Stimulated activated CD4-positive, alpha-beta T cell treated with anti-CD3 and anti-CD28 coated beads, Interleukin-15, amount 100 ng/mL, for 1 hour (primary cell): ENCODE results near the gene GPRC5A.

Experiments used
- DNase-seq, 2 donors: peaks; one replicate each; pipeline ENCODE4 v3.0.0-alpha.2; 2020; ENCODE audit warnings: low read depth in 1 of 2, low spot score in 1 of 2

Gene GPRC5A

GRCh38 chr12:12909228-12909994 is 18.0 kb downstream of the GPRC5A start:
- no peak for DNase-seq

DNA sequence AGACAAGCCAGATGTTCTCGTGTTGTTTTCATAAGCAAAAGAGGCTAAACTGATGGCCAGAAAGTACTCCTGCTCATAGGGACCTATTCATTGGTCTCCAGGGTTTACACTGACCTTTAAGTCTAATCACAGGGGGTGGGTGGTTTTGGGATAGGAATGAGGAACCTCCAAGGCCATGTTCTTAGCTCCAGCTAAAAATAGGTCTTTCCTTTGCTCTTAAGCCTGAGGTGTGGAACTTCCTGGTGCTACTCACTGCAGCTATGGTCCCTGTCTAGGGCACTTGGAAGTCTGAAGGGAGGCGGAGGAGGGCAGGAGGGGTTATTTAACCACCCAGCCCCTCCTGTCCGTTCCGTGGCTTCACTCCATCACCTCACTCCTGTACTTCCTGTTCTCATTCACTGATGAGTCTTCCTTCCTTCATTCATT is 18.6 kb downstream of the GPRC5A start:
- DNase-seq, result no peak

DNA sequence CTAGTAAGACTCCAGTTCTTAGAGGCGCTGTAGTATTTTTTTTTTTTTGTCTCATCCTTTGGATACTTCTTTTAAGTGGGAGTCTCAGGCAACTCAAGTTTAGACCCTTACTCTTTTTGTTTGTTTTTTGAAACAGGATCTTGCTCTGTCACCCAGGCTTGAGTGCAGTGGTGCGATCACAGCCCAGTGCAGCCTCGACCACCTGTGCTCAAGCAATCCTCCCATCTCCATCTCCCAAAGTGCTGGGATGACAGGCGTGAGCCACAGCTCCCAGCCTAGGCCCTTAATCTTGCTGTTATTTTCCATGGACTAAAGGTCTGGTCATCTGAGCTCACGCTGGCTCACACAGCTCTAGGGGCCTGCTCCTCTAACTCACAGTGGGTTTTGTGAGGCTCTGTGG is 21.3 kb downstream of the GPRC5A start:
- no peak for DNase-seq

DNA sequence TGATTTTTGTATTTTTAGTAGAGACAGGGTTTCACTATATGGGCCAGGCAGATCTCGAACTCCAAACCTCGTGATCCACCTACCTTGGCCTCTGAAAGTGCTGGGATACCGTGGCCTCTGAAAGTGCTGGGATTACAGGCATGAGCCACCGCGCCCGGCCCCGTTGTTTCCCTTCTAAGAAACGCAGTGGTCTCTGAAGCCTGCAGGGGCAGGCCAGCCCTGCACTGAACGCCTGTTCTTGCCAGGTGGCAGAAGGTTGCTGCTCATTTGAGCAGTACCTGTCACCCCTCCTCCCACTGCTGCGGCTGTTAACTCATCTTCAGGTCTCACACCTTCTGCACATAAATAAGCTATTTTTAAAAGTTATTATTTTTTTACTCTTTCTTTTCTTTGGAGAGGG is 24.3 kb downstream of the GPRC5A start:
- no peak for DNase-seq

DNA sequence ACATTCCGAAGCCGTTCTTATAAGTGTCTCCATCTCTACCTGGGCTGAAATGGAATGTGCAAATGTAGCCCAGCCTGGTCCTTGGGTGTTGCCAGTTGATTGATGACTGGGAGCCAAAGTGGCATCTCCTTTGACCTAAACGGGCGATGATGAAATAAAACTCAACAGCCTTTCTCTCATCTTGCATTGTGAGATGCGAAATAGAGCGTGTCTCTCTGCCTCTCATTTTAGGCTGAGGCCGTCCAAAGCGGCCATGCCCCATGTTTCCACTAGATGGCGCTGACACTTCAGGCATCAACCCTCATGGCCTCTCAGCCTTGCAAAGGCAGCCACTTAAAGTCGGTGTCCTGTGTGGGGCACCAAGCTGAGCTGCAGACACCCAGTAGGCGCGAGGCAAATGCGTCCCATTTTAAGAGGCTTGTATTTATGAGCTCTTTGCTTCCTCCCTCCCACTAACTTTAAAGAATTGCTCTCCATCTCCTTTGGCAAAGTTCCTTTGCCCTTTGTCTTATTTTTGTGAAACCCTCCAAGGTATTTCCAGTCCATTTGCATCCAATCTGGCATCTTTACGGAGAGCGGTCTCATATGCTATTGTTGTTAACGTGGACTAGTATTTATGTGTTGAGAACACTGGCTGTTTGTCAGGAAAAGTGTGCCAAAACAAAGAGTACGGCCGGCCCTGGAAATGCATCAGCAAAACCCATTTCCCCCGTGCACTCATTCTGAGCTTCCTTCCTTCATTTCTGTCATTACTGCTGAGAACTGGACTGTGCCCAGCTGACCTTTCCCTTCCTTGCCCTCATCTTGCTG is 25.0 kb downstream of the GPRC5A start:
- DNase-seq, result peak; percentile 68 to 71

- DNase-seq, result no peak
Observed at GRCh38 chr12:12917517-12917916, 26.2 kb downstream of the GPRC5A start.

DNA sequence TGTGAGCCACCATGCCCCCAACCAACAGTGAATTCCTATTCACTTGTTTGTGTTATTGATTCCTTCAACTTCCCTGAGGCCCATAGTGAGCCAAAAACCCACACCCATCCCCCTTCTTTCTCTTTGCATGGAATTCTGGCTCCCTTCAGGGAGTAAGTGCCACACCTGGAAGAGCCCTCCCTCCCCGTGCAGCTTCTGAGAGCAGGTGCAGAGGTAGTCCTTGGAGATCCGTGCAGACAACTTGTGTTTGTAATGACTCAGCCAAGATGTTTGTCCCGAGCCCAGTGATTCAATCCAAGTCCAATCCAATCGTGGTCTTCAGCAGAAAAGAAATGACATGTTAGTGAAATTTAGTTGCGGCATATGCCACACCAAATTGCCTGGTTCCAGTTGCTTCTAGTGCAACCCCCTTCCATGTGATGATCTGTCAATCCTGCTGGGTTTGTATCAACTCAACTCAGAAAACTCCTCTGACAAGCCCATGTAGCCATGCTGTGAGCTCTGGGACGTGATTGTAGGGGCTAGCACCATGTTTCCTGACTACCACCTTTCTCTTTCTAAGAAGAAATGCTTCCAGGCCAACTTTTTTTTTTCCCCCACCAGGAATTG is 27.5 kb downstream of the GPRC5A start:
- no peak for DNase-seq

GRCh38 chr12:12919666-12920435 is 28.5 kb downstream of the GPRC5A start:
- DNase-seq, result no peak

- no peak for DNase-seq
Observed at GRCh38 chr12:12922191-12922616, 30.8 kb downstream of the GPRC5A start.

DNA sequence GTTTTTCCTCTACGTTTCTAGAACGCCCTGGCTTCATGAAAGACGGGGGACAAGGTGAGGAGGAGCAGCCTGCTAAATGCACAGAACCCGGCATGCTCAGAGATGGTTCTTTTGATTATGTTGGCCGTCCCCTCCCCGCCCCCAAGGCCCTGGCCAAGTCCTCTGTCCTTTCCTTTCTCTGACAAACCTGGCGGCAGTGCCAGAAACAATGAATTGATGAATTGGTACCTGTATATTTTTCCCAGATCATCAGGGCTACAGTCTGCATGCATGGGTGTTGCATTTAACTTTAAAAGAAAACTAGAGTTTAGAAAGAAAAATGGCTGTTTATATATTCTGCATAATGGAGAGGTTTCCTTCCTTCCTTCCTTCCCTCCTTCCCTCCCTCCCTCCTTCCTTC is 31.6 kb downstream of the GPRC5A start:
- DNase-seq, result no peak

DNA sequence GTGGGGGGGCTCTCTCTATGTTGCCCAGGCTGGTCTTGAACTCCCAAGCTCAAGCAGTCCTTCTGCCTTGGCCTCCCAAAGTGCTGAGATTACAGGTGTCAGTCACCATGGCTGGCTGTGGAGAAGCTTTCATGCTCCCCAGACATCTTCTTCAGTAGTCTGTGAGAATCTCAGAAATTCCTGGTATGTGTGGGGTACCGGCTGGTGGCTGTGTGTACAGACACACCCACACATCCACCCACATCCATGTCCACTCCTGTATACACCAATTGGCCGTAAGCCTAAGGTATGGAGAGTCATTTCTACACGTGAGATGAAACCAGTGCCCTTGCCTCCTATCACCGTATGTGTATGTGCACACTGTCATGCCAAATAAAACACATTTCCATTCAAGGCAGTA is 32.8 kb downstream of the GPRC5A start:
- no peak for DNase-seq

GRCh38 chr12:12925388-12925787 is 34.0 kb downstream of the GPRC5A start:
- DNase-seq, result no peak

GRCh38 chr12:12926571-12927071 is 35.3 kb downstream of the GPRC5A start:
- DNase-seq, result no peak

DNA sequence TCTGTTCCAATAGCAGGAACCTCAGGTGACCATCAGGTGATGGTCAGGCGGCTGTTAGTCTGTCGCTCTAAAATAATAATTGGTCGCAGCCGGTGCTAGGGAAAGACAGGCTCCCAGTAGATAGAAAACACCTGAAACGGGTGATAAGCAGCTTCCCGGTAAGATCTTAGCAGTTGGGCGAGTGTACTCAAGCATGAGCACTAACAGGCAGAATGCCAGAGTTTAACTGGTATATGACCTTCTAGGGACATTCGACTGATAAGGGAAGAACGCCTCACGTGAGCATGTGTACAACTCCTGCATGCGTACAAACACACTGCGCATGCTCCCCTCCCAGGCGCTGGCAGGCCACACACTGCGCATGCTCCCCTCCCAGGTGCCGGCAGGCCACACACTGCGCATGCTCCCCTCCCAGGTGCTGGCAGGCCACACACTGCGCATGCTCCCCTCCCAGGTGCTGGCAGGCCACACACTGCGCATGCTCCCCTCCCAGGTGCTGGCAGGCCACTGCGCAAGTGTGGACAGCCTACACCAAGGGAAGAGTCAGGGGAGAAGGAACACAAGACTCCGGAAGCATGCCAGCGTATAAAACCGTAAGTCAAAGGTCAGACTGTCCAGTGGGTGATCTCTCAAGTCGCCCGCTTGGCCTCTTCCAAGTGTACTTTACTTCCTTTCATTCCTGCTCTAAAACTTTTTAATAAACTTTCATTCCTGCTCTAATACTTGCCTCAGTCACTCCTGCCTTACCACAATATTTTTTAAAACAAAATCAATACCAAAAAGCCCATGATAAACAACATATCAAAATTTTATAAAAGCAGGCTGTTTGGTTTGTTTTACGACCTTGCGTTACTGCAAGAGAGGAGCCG is 36.1 kb downstream of the GPRC5A start:
- DNase-seq, result peak in 1 of 2 donors; percentile 29

GRCh38 chr12:12929696-12930095 is 38.3 kb downstream of the GPRC5A start:
- DNase-seq, result no peak

DNA sequence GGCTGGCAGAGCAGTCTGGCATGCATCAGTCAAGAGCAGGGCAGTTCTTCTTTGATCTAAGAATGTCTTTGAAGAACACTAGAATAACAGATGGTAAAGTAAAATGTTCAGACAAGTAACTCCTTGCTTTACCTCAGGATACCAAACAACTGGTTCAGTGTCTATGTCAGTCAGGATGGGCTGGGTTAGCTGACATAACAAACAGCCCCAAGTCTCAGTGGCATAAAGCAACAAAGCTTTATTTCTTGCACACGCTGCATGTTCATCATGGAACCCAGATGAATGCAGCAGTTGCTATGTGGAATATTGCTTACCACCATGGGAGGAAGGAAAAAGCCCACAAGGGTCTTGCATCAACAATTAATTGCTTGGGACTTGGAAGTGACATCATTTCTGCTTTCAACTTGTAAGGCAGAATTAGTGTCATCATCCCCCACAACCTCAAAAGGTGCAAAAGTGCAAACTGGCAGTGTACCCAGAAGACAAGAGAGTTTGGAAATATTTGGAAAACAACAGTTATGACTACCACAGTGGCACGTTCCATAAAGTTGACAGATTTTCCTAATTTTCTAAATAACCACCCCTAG is 39.4 kb downstream of the GPRC5A start:
- no peak for DNase-seq

DNA sequence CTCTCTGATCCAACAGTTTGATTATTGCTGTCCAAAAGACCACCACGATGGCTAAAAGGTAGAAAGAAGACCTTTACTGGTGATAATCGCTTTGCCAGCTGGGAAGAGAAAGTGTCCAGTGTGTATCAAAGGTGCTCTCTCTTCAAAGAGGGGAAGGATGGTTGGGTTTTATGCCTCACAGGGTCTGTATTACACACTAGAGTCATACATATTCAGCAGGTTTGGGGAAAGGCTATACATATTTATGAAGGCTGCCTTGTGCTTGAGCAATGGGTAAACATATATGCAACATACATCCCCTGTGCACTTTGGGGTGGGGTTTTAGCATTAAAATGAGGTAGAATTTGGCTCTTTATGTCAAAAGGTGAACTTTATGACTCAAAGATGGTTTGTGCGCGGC is 42.4 kb downstream of the GPRC5A start:
- no peak for DNase-seq

- no peak for DNase-seq
Observed at GRCh38 chr12:12934556-12934955, 43.2 kb downstream of the GPRC5A start.

- no peak for DNase-seq
Observed at GRCh38 chr12:12936983-12937491, 45.7 kb downstream of the GPRC5A start.

DNA sequence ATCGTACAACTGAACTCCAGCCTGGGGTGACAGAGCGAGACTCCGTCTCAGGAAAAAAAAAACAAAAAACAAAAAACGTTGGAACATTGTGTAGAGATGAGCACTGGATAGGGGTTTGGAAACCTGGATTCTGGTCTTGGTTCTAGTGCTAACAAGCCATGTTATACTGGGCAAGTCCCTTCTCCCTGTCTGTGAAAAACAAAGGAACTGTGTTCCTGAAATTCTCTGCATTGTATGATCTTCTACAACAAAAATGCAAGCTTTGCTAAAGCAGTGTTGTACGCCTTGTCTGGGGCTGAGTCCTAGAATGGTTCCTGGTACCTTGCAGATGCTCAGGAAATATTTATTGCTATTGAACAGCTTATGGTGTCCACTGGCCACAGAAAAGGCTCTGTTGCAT is 47.2 kb downstream of the GPRC5A start:
- DNase-seq, result no peak
